Measurements from ENCODE around the gene STBD1.

GRCh38 chr4:76301068-76301774 is 5.3 kb upstream of the STBD1 start:
- TF ChIP-seq CTCF (IDR thresholded peaks at IDR 0.05) (no peak), POLR2A (IDR thresholded peaks at IDR 0.05) (no peak), EP300 (IDR thresholded peaks at IDR 0.05) (no peak)

Measured in tibial nerve (tissue), 4 donors.